Measurements from ENCODE around the gene HNRNPLL.

HNRNPLL gene

DNA sequence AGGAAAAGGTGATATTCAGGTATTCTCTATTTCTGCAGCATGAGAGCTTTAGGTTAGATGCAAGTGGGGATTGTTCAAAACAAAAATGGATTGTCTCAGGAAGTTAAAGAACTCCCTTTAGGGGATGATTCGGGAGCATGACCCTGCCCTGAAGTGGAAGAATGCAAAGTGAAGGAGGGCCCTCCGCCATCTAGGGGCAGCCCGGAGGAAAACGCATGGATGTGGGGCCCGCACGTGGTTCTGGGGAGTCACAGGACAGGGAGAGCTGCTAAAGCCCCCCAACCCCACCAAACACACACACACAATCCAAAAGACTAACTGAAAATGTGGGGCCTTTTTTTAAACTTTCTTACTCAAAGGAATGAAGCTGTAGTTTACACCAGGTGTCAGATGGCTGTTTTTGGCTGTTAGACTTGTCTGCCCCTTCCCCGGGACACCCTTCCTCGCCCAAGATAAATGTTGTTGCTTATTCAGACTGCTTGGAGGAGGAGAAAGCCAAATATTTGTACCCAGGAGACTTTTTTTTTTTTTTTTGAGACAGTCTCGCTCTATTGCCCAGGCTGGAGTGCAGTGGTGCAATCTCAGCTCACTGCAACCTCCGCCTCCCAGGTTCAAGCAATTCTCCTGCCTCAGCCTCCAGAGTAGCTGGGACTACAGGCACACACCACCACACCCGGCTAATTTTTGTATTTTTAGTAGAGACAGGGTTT, 78.8 kb downstream of the HNRNPLL start:
- DNase-seq: no peak

GRCh38 chr2:38522754-38523349, 79.9 kb downstream of the HNRNPLL start:
- DNase-seq: no peak

- no peak for DNase-seq
Observed at GRCh38 chr2:38521835-38522234, 80.9 kb downstream of the HNRNPLL start.

DNA sequence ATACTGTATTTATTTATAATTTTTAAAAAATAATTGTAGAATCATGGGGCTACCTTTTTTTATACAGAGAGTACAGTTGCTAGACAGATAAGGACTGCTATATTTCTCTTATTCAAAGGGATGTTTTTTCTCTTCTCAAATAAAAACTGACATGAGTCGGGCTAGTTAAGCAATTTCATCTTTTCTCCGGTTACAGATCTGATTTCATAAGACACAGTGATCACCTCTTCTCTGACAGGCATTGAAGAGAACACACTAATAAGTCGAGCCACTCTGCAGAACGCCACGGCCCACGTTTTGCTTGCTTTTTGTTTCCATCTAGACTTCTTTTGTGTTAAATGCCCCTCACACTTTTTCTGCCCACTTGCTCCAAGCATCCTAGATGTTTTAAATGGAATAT, 85.4 kb downstream of the HNRNPLL start:
- no peak for DNase-seq

DNA sequence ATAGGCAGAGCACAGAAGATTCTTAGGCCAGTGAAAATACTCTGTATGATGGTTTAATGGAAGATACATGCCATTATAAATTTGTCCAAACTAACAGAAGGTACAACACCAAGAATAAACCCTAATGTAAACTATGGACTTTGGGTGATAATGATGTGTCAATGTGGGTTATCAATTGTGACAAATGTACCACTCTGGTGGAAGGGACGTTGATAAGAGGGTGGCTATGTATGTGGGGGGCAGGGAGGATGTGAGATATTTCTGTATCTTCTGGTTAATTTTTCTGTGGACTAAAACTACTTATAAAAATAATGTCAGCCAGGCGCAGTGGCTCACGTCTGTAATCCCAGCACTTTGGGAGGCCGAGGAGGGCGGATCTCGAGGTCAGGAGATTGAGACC, 86.2 kb downstream of the HNRNPLL start:
- DNase-seq: no peak

DNA sequence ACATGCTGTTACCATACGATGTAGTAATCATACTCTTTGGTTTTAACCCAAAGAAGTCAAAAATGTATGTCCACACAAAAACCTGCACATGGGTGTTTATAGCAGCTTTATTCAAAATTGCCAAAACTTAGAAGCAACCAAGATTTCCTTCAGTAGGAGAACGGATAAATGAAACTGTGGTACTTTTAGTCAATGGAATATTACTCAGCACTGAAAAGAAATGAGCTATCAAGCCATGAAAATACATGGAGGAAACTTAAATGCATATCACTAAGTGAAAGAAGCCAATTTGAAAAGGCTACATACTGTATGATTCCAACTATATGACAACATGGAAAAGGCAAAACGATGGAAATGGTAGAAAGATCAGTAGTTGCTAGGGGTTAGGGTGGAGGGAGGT, 86.6 kb downstream of the HNRNPLL start:
- no peak for DNase-seq

GRCh38 chr2:38515155-38516074, 87.3 kb downstream of the HNRNPLL start:
- DNase-seq: no peak

GRCh38 chr2:38514603-38515154, 88.0 kb downstream of the HNRNPLL start:
- no peak for DNase-seq

DNA sequence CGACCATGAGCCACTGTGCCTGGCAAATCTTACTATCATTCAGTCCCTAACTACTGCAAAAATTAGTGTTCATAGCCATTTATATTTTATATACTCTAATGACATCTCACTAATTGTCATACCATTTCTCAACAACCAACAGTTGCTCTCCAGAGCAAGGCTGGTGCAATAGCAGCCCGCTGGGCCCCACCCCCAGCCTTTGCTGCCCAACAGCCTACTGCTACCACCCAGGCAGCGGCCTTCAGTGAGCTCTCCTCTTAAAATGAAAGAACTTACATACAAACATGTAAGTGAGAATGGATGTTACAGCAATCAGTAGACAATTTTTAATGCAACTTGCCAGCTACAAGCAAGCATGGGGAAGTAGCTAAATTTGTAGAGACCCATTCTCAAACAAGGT, 90.5 kb downstream of the HNRNPLL start:
- no peak for DNase-seq

Data from left hindlimb (tissue), 1 donor.